HEK293 (cell line): ENCODE measurements around the gene HMGCLL1.

Experiments used
- CTCF ChIA-PET: fragments of 350-600 bp; formaldehyde crosslinking; extraction: SDS; loops from one replicate; lab custom pipeline; 2021; ENCODE audit warnings: antibody characterized with exemption; lab: Yijun Ruan, JAX
- POLR2A ChIA-PET: fragments of 300-600 bp; formaldehyde crosslinking; extraction: SDS; loops from one replicate; lab custom pipeline; 2020; ENCODE audit warnings: antibody characterized with exemption, inconsistent platforms; lab: Yijun Ruan, JAX
- H3K27ac ChIP-seq: fragments of 200-500 bp; sonication (Bioruptor generic); 2 replicates; pipeline ENCODE4 v1.5.1; 2014; ENCODE audit warnings: low read depth, low read length, control low read depth, inconsistent platforms; ENCODE audit errors: extremely low read depth
- H3K36me3 ChIP-seq, 2 experiments: fragments of 200-500 bp in 1 of 2; sonication (Bioruptor generic) in 1 of 2; 1 replicate in 1 of 2; 2 replicates in 1 of 2; pipeline ENCODE4 v1.5.1; 2014 to 2017; ENCODE audit warnings: inconsistent platforms in 2 of 2, low read length in 2 of 2; ENCODE audit not compliant: control insufficient read depth in 2 of 2, insufficient read depth in 1 of 2
- H3K4me1 ChIP-seq: fragments of 200-500 bp; sonication (Bioruptor generic); 2 replicates; pipeline ENCODE4 v1.5.1; 2014; ENCODE audit warnings: mild to moderate bottlenecking, low read length, inconsistent platforms; ENCODE audit not compliant: control insufficient read depth, insufficient read depth
- H3K4me3 ChIP-seq: 2 replicates; pipeline ENCODE4 v1.5.1; 2011; ENCODE audit warnings: low read depth, mild to moderate bottlenecking, control low read depth, low read length, moderate library complexity
- H3K9me3 ChIP-seq: fragments of 200-500 bp; sonication (Bioruptor generic); 2 replicates; pipeline ENCODE4 v1.5.1; 2014; ENCODE audit warnings: low read depth, low read length, inconsistent platforms; ENCODE audit not compliant: control insufficient read depth, insufficient read depth
- ELK4 ChIP-seq: IDR thresholded peaks from 2 replicates; pipeline ENCODE4 v1.6.1; 2011; ENCODE audit warnings: mild to moderate bottlenecking, low read depth, low read length, borderline replicate concordance
- MEIS1 ChIP-seq: sonication (generic); formaldehyde crosslinking; IDR thresholded peaks from 2 replicates; pipeline ENCODE4 v1.8.1; 2022; ENCODE audit warnings: missing genetic modification reagents, mild to moderate bottlenecking, borderline replicate concordance
- MZF1 ChIP-seq: fragments of 450-650 bp; formaldehyde crosslinking; IDR thresholded peaks from 2 replicates; pipeline ENCODE4 v1.5.1; 2017; ENCODE audit warnings: missing biosample characterization, missing genetic modification characterization, borderline replicate concordance
- PRDM10 ChIP-seq: fragments of 450-650 bp; formaldehyde crosslinking; IDR thresholded peaks from 2 replicates; pipeline ENCODE4 v1.5.1; 2016; ENCODE audit warnings: missing biosample characterization, missing genetic modification characterization
- ZBTB21 ChIP-seq: fragments of 450-650 bp; formaldehyde crosslinking; IDR thresholded peaks from 2 replicates; pipeline ENCODE4 v1.5.1; 2017; ENCODE audit warnings: missing biosample characterization, missing genetic modification characterization
- ZBTB7A ChIP-seq: fragments of 450-650 bp; formaldehyde crosslinking; IDR thresholded peaks from 2 replicates; pipeline ENCODE4 v1.5.1; 2016; ENCODE audit warnings: low read depth, missing biosample characterization, missing genetic modification characterization
- ZBTB8A ChIP-seq: fragments of 450-650 bp; formaldehyde crosslinking; IDR thresholded peaks from 2 replicates; pipeline ENCODE4 v1.5.1; 2016; ENCODE audit warnings: missing biosample characterization, missing genetic modification characterization
- ZNF175 ChIP-seq: fragments of 450-650 bp; formaldehyde crosslinking; IDR thresholded peaks from 2 replicates; pipeline ENCODE4 v1.5.1; 2016; ENCODE audit warnings: missing biosample characterization, missing genetic modification characterization
- ZNF24 ChIP-seq: fragments of 450-650 bp; formaldehyde crosslinking; IDR thresholded peaks from 2 replicates; pipeline ENCODE4 v1.5.1; 2016; ENCODE audit warnings: missing biosample characterization, missing genetic modification characterization
- ZNF324 ChIP-seq: fragments of 450-650 bp; formaldehyde crosslinking; IDR thresholded peaks from 2 replicates; pipeline ENCODE4 v1.5.1; 2016; ENCODE audit warnings: missing biosample characterization, missing genetic modification characterization
- ZNF48 ChIP-seq: fragments of 450-650 bp; formaldehyde crosslinking; IDR thresholded peaks from 2 replicates; pipeline ENCODE4 v1.5.1; 2016; ENCODE audit warnings: missing biosample characterization, missing genetic modification characterization
- ZNF488 ChIP-seq: fragments of 450-650 bp; formaldehyde crosslinking; IDR thresholded peaks from 2 replicates; pipeline ENCODE4 v1.5.1; 2016; ENCODE audit warnings: missing biosample characterization, missing genetic modification characterization
- ZNF560 ChIP-seq: fragments of 450-650 bp; formaldehyde crosslinking; IDR thresholded peaks from 2 replicates; pipeline ENCODE4 v1.5.1; 2017; ENCODE audit warnings: missing biosample characterization, missing genetic modification characterization, borderline replicate concordance
- ZNF571 ChIP-seq: fragments of 450-650 bp; formaldehyde crosslinking; IDR thresholded peaks from 2 replicates; pipeline ENCODE4 v1.5.0; 2017; ENCODE audit warnings: missing biosample characterization, missing genetic modification characterization
- ZNF580 ChIP-seq: fragments of 450-650 bp; formaldehyde crosslinking; IDR thresholded peaks from 2 replicates; pipeline ENCODE4 v1.5.1; 2016; ENCODE audit warnings: missing biosample characterization, missing genetic modification characterization
- ZNF677 ChIP-seq: fragments of 450-650 bp; IDR thresholded peaks from 2 replicates; pipeline ENCODE4 v1.5.0; 2018; ENCODE audit warnings: missing biosample characterization, mild to moderate bottlenecking, missing genetic modification characterization, moderate library complexity
- ZNF704 ChIP-seq: fragments of 450-650 bp; formaldehyde crosslinking; IDR thresholded peaks from 2 replicates; pipeline ENCODE4 v1.5.1; 2016; ENCODE audit warnings: missing biosample characterization, missing genetic modification characterization
- ZNF843 ChIP-seq: fragments of 450-650 bp; formaldehyde crosslinking; IDR thresholded peaks from 2 replicates; pipeline ENCODE4 v1.5.1; 2016; ENCODE audit warnings: missing biosample characterization, missing genetic modification characterization
- ZXDB ChIP-seq: fragments of 450-650 bp; formaldehyde crosslinking; IDR thresholded peaks from 2 replicates; pipeline ENCODE4 v1.5.1; 2016; ENCODE audit warnings: missing biosample characterization, missing genetic modification characterization

Gene HMGCLL1

GRCh38 chr6:55494411-55494810 lies 84.6 kb downstream of the HMGCLL1 start (continued):
- TF ChIP-seq ZNF580 (tag by site-specific recombination) (no peak), ZNF324 (tag by site-specific recombination) (no peak), PRDM10 (no peak), ZXDB (tag by site-specific recombination) (no peak), ZNF571 (tag by site-specific recombination) (no peak), MZF1 (tag by site-specific recombination) (no peak), ZNF677 (no peak)
- TF ChIP-seq, all 188 proteins: peak for 0

- H3K27ac ChIP-seq, result no peak overlapping the region
- H3K4me3 ChIP-seq, result no peak overlapping the region
- POLR2A ChIA-PET, result no interaction called here
- H3K9me3 ChIP-seq, result no peaks in the 10 kb centered on the region
- no peaks in the 10 kb centered on the region for H3K36me3 ChIP-seq
- CTCF ChIA-PET, result no interaction called here
- TF ChIP-seq ZNF24 (no peak), ZNF488 (tag by site-specific recombination) (no peak), ZBTB21 (tag by site-specific recombination) (no peak), MEIS1 (CRISPR knock-in tag) (no peak), ZNF175 (tag by site-specific recombination) (no peak), ZNF843 (no peak), ZNF48 (tag by site-specific recombination) (no peak), ELK4 (no peak), ZNF704 (no peak), ZNF560 (tag by site-specific recombination) (no peak), ZBTB7A (tag by site-specific recombination) (no peak), ZBTB8A (tag by site-specific recombination) (no peak)
- H3K4me1 ChIP-seq, result 0 out of 2 replicates have a peak, but pooled peaks cover 2% of the 10 kb centered on the region
Observed at GRCh38 chr6:55492259-55492658, 86.7 kb downstream of the HMGCLL1 start.
